OCI-LY1 (cell line): ENCODE data around the gene SLC6A2.

ENCODE experiments used
- H2AFZ ChIP-seq: fragments of 200-600 bp; sonication (generic), shearing (Covaris generic); 2 replicates; pipeline ENCODE4 v1.6.0; 2014; ENCODE audit warnings: antibody characterized with exemption, mild to moderate bottlenecking, low read length
- H3F3A ChIP-seq: fragments of 200-600 bp; sonication (generic), shearing (Covaris generic); 2 replicates; pipeline ENCODE4 v1.6.0; 2014; ENCODE audit warnings: mild to moderate bottlenecking, antibody characterized with exemption, low read length, moderate library complexity; ENCODE audit not compliant: insufficient read depth
- H3K27ac ChIP-seq: fragments of 200-600 bp; sonication (generic); 2 replicates; pipeline ENCODE4 v1.5.1; 2014; ENCODE audit warnings: low read length, mixed run types, mild to moderate bottlenecking, low read depth; ENCODE audit not compliant: poor library complexity, severe bottlenecking
- H3K27me3 ChIP-seq: fragments of 200-600 bp; sonication (generic); 2 replicates; pipeline ENCODE4 v1.6.0; 2014; ENCODE audit warnings: antibody characterized with exemption, mild to moderate bottlenecking, low read length, moderate library complexity; ENCODE audit not compliant: insufficient read depth
- H3K36me3 ChIP-seq: fragments of 200-600 bp; sonication (generic); 2 replicates; pipeline ENCODE4 v1.6.1; 2014; ENCODE audit warnings: mild to moderate bottlenecking, antibody characterized with exemption, low read length, moderate library complexity, mixed read lengths; ENCODE audit not compliant: insufficient read depth
- H3K4me1 ChIP-seq: fragments of 200-600 bp; sonication (generic); 2 replicates; pipeline ENCODE4 v1.5.1; 2014; ENCODE audit warnings: mild to moderate bottlenecking, low read length, moderate library complexity; ENCODE audit not compliant: insufficient read depth, severe bottlenecking
- H3K4me2 ChIP-seq: fragments of 200-600 bp; sonication (generic), shearing (Covaris generic); 2 replicates; pipeline ENCODE4 v1.6.1; 2014; ENCODE audit warnings: low read length
- H3K4me3 ChIP-seq: fragments of 200-600 bp; sonication (generic); 2 replicates; pipeline ENCODE4 v1.5.1; 2014; ENCODE audit warnings: low read length, low read depth, mild to moderate bottlenecking, mixed read lengths; ENCODE audit not compliant: poor library complexity, severe bottlenecking
- H3K79me2 ChIP-seq: fragments of 200-600 bp; shearing (Covaris generic); 2 replicates; pipeline ENCODE4 v1.6.1; 2016; ENCODE audit warnings: mixed run types, low read length, mixed read lengths; ENCODE audit not compliant: insufficient read depth
- H3K9ac ChIP-seq: fragments of 200-600 bp; sonication (generic), shearing (Covaris generic); 2 replicates; pipeline ENCODE4 v1.6.1; 2014; ENCODE audit warnings: mild to moderate bottlenecking, low read length, mixed read lengths
- H3K9me2 ChIP-seq: fragments of 200-600 bp; sonication (generic), shearing (Covaris generic); 2 replicates; pipeline ENCODE4 v1.6.1; 2014; ENCODE audit warnings: low read depth, mild to moderate bottlenecking, low read length, mixed read lengths
- H3K9me3 ChIP-seq: fragments of 200-600 bp; shearing (Covaris generic); 2 replicates; pipeline ENCODE4 v1.6.1; 2014; ENCODE audit warnings: low read length, mixed read lengths
- H4K20me1 ChIP-seq: fragments of 200-600 bp; sonication (generic), shearing (Covaris generic); 2 replicates; pipeline ENCODE4 v1.6.0; 2016; ENCODE audit warnings: mild to moderate bottlenecking, low read length; ENCODE audit not compliant: insufficient read depth
- CTCF ChIP-seq: fragments of 200-600 bp; sonication (generic), shearing (Covaris generic); IDR thresholded peaks from 2 replicates; pipeline ENCODE4 v1.5.1; 2017; ENCODE audit warnings: mild to moderate bottlenecking, antibody characterized with exemption, low read length, moderate library complexity, mixed read lengths
- EZH2 ChIP-seq: fragments of 200-600 bp; sonication (generic), shearing (Covaris generic); IDR thresholded peaks from 2 replicates; pipeline ENCODE4 v1.8.0; 2017; ENCODE audit warnings: borderline replicate concordance, mixed run types, mild to moderate bottlenecking, antibody characterized with exemption, low read length, moderate library complexity, mixed read lengths

SLC6A2 gene

DNA sequence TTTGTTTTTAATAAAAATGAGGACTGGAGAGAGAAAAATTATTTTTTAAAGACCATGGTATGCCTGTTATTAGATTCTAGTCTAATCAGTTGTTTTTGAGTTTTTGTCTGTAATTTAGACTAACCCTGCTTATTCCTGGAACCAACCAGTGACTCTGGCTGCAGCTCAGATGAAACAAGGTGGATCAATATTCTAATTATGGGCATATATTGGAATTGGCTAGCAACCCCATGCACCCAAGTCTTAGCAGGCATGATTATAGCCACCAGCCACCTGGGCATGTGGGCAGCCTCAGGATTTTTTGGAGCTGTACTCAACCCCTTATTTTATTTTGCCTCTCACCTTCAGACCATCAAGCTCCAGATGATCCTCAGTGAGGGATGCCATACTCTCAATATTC, 21.6 kb upstream of the SLC6A2 start:
- Histone ChIP-seq H3K4me2 (no peak overlapping the region), H3K36me3 (no peaks in the 10 kb centered on the region), H4K20me1 (no peaks in the 10 kb centered on the region), H3K4me3 (no peak overlapping the region), H3F3A (no peaks in the 10 kb centered on the region), H3K4me1 (no peaks in the 10 kb centered on the region), H3K9me3 (0 out of 2 replicates have a peak, but pooled peaks cover 3% of the 10 kb centered on the region), H3K79me2 (no peaks in the 10 kb centered on the region), H3K9me2 (no peaks in the 10 kb centered on the region), H3K27ac (no peak overlapping the region), H3K9ac (no peak overlapping the region), H3K27me3 (no peaks in the 10 kb centered on the region), H2AFZ (no peak overlapping the region)
- no peak for TF ChIP-seq EZH2
- TF ChIP-seq CTCF = no peak

DNA sequence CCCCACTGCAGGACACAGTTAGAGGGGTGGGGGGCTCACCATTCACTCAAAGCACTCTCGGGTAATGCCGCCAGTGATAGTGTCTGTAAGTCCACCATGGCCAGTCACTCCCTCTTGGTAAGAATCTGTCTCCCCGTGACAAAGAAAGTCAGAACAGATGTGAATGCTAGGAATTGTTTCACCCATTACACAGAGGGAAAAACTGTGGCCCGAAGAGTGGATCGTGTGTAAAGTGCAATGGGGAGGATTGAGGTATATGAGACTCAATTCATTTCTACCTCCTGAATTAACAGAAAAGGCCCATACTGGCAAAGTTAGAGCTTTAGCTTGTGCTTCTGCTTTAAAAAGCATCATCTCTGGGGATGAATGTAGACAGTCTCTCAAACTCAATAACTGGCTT, 17.5 kb upstream of the SLC6A2 start:
- no peak overlapping the region for H3K27ac ChIP-seq
- H3F3A ChIP-seq = no peaks in the 10 kb centered on the region
- no peak overlapping the region for H3K4me2 ChIP-seq
- H3K79me2 ChIP-seq = no peaks in the 10 kb centered on the region
- no peaks in the 10 kb centered on the region for H3K27me3 ChIP-seq
- no peak overlapping the region for H2AFZ ChIP-seq
- H3K4me3 ChIP-seq = no peak overlapping the region
- H3K36me3 ChIP-seq = no peaks in the 10 kb centered on the region
- no peaks in the 10 kb centered on the region for H3K9me3 ChIP-seq
- no peaks in the 10 kb centered on the region for H3K9me2 ChIP-seq
- no peaks in the 10 kb centered on the region for H3K4me1 ChIP-seq
- H3K9ac ChIP-seq = no peak overlapping the region
- TF ChIP-seq CTCF = no peak
- no peak for TF ChIP-seq EZH2
- H4K20me1 ChIP-seq = no peaks in the 10 kb centered on the region

DNA sequence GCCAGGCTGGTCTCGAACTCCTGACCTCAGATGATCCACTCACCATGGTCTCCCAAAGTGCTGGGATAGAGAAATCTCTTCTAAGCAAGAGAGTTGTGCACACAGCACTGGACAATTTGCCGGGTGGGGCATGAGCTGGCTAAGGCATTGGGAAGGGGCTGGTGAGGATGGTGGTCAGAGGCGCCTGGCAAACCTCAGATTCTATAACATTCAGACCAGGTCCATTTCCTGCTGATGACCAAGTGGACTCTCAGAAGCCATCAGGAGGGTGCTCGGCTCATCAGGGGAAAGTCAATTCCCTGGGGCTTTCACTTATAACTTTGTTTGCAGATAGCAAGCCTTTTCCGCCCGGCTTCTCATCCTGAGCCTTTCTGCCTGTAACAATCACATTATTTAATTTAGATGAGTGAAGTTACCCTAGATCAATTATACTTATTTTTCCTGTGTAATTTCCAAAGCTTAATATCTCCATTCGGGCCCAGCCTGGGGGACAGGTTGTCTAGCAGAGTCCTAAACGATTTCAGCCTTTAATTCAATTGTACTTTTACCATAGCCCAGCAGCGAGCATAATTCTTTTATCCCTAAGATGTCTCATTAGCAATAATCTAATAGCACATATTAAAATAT, 15.0 kb upstream of the SLC6A2 start:
- Histone ChIP-seq H4K20me1 (no peaks in the 10 kb centered on the region), H3F3A (no peaks in the 10 kb centered on the region), H3K9me2 (no peaks in the 10 kb centered on the region), H3K9ac (no peak overlapping the region), H3K4me1 (no peaks in the 10 kb centered on the region), H2AFZ (no peak overlapping the region), H3K9me3 (no peaks in the 10 kb centered on the region), H3K27ac (no peak overlapping the region), H3K4me2 (no peak overlapping the region), H3K79me2 (no peaks in the 10 kb centered on the region), H3K36me3 (no peaks in the 10 kb centered on the region), H3K27me3 (no peaks in the 10 kb centered on the region), H3K4me3 (no peak overlapping the region)
- no peak for TF ChIP-seq EZH2
- no peak for TF ChIP-seq CTCF
